ENCODE data around the gene CIDEC.

DNA sequence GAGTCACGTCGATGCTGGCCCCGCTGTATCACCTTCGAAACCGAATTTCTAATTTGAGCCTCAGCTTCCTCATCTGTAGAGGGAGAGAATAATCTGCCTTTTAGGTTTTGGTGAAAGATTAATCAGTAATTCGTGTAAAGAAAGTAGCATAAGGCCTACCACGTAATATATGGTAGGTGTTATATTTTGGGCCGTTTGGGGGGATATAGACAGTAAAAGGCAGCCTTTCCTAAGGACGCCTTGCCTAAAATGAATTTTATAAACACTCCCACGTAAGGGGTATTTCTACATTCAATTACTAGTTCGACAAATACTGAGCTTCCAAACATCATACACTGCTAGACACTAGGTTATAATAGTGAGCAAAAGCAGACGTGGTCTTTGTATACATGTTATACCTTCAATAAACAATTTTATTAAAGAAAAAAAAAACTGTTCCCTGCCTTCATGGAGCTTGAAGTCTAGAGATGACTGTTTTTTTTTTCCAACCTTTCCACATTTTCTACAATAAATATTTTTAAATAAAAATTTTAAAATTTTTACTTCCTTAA lies 11.1 kb upstream of the CIDEC start:
- TF ChIP-seq, protein P1, sequence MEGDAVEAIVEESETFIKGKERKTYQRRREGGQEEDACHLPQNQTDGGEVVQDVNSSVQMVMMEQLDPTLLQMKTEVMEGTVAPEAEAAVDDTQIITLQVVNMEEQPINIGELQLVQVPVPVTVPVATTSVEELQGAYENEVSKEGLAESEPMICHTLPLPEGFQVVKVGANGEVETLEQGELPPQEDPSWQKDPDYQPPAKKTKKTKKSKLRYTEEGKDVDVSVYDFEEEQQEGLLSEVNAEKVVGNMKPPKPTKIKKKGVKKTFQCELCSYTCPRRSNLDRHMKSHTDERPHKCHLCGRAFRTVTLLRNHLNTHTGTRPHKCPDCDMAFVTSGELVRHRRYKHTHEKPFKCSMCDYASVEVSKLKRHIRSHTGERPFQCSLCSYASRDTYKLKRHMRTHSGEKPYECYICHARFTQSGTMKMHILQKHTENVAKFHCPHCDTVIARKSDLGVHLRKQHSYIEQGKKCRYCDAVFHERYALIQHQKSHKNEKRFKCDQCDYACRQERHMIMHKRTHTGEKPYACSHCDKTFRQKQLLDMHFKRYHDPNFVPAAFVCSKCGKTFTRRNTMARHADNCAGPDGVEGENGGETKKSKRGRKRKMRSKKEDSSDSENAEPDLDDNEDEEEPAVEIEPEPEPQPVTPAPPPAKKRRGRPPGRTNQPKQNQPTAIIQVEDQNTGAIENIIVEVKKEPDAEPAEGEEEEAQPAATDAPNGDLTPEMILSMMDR (IDR thresholded peaks at IDR 0.05), result no peak
- TF ChIP-seq POLR2A (IDR thresholded peaks at IDR 0.05) (no peak), POLR2AphosphoS5 (IDR thresholded peaks at IDR 0.05; ENCODE audit: insufficient read depth in 1 of 2, low read depth in 1 of 2) (no peak)
